GM18861 (cell line): ENCODE measurements around the gene SYNGR4.
"Not testable (repeated sequence)": the region's sequence is repeated elsewhere in the genome, so short reads cannot be mapped to it uniquely, and the experiment has no call there.

Experiments
- ATAC-seq: cut with Tn5 transposase; IDR thresholded peaks from one replicate; pipeline ENCODE4 v1.9.1; 2021; ENCODE audit not compliant: unreplicated experiment

SYNGR4 gene

GRCh38 chr19:48370955-48371354, 6.8 kb downstream of the SYNGR4 start:
- ATAC-seq: no peak

- ATAC-seq: no peak
Observed at GRCh38 chr19:48371367-48371766, 7.2 kb downstream of the SYNGR4 start.

GRCh38 chr19:48371771-48372170, 7.6 kb downstream of the SYNGR4 start:
- ATAC-seq: not testable (repeated sequence)

- ATAC-seq: no peak
Observed at GRCh38 chr19:48372904-48373303, 8.7 kb downstream of the SYNGR4 start.

- no peak for ATAC-seq
Observed at GRCh38 chr19:48373567-48373966, 9.4 kb downstream of the SYNGR4 start.

GRCh38 chr19:48378194-48378570, 14.0 kb downstream of the SYNGR4 start:
- ATAC-seq: no peak

- no peak for ATAC-seq
Observed at GRCh38 chr19:48379058-48379457, 14.9 kb downstream of the SYNGR4 start.

- ATAC-seq: no peak
Observed at GRCh38 chr19:48381178-48381950, 17.2 kb downstream of the SYNGR4 start.

- ATAC-seq: no peak
Observed at GRCh38 chr19:48382286-48382685, 18.1 kb downstream of the SYNGR4 start.

GRCh38 chr19:48385461-48386087, 21.4 kb downstream of the SYNGR4 start:
- no peak for ATAC-seq

- no peak for ATAC-seq
Observed at GRCh38 chr19:48386981-48387380, 22.8 kb downstream of the SYNGR4 start.

- ATAC-seq: no peak
Observed at GRCh38 chr19:48390188-48391099, 26.3 kb downstream of the SYNGR4 start.

GRCh38 chr19:48391100-48392005, 27.2 kb downstream of the SYNGR4 start, which contains the start of gene KDELR1:
Gene KDELR1 (minus strand): TSS chr19:48391551. CDS start chr19:48391358, 193 bp downstream.
- no peak for ATAC-seq

GRCh38 chr19:48392006-48392344, 27.8 kb downstream of the SYNGR4 start:
- ATAC-seq: not testable (repeated sequence)

- ATAC-seq: no peak
Observed at GRCh38 chr19:48392860-48393558, 28.8 kb downstream of the SYNGR4 start.

GRCh38 chr19:48393559-48394330, 29.6 kb downstream of the SYNGR4 start, which contains the start of gene GRIN2D:
Gene GRIN2D (plus strand): TSS chr19:48393668. CDS start chr19:48398393, 4,725 bp downstream.
- ATAC-seq: no peak

- ATAC-seq: no peak
Observed at GRCh38 chr19:48394331-48395169, 30.4 kb downstream of the SYNGR4 start.

- no peak for ATAC-seq
Observed at GRCh38 chr19:48395170-48395455, 30.9 kb downstream of the SYNGR4 start.
